Dendritic cell treated with granulocyte-macrophage colony-stimulating factor and Interleukin-4, amounts not matched to agents 40 ng/mL and 50 ng/mL, for 4 days (primary cell): ENCODE data around the gene SNED1.

Experiments
- H3K27ac Mint-ChIP-seq: one replicate; pipeline ENCODE4 v1.8.0; 2022; ENCODE audit warnings: mild to moderate bottlenecking, mixed read lengths
- H3K27me3 Mint-ChIP-seq: one replicate; pipeline ENCODE4 v1.8.0; 2022; ENCODE audit warnings: mild to moderate bottlenecking, mixed read lengths
- H3K36me3 Mint-ChIP-seq: one replicate; pipeline ENCODE4 v1.8.0; 2022; ENCODE audit warnings: low read depth, mixed read lengths
- H3K4me1 Mint-ChIP-seq: one replicate; pipeline ENCODE4 v1.8.0; 2022; ENCODE audit warnings: low read depth, mixed read lengths
- H3K4me3 Mint-ChIP-seq: one replicate; pipeline ENCODE4 v1.8.0; 2022; ENCODE audit warnings: mild to moderate bottlenecking, moderate library complexity, mixed read lengths
- H3K9me3 Mint-ChIP-seq: one replicate; pipeline ENCODE4 v1.8.0; 2022; ENCODE audit warnings: mixed read lengths
- intact Hi-C: fragments of 100-400 bp; cut with micrococcal nuclease; formaldehyde crosslinking; loops from one replicate; pipeline ENCODE4 v1.15.0; 2022

Gene SNED1

GRCh38 chr2:241068136-241068941 lies 69.9 kb downstream of the SNED1 start:
- H3K4me3 Mint-ChIP-seq = no peak overlapping the region
- H3K27me3 Mint-ChIP-seq = peaks cover 10% of the 10 kb centered on the region
- H3K27ac Mint-ChIP-seq = no peak overlapping the region
- intact Hi-C loops = no loop called here
- H3K36me3 Mint-ChIP-seq = no peaks in the 10 kb centered on the region
- H3K9me3 Mint-ChIP-seq = no peaks in the 10 kb centered on the region
- H3K4me1 Mint-ChIP-seq = peaks cover 7% of the 10 kb centered on the region

- peaks cover 2% of the 10 kb centered on the region for H3K36me3 Mint-ChIP-seq
- no peaks in the 10 kb centered on the region for H3K9me3 Mint-ChIP-seq
- peaks cover 2% of the 10 kb centered on the region for H3K4me1 Mint-ChIP-seq
- H3K4me3 Mint-ChIP-seq = no peak overlapping the region
- peaks cover 3% of the 10 kb centered on the region for H3K27me3 Mint-ChIP-seq
- H3K27ac Mint-ChIP-seq = no peak overlapping the region
- intact Hi-C loops = no loop called here
Observed at GRCh38 chr2:241068942-241069810, 70.8 kb downstream of the SNED1 start.

- Mint-ChIP-seq H3K27me3 (no peaks in the 10 kb centered on the region), H3K27ac (no peak overlapping the region), H3K36me3 (peaks cover 9% of the 10 kb centered on the region), H3K4me1 (no peaks in the 10 kb centered on the region), H3K9me3 (no peaks in the 10 kb centered on the region), H3K4me3 (no peak overlapping the region)
- intact Hi-C loops = loop anchor here (10.0 kb wide), 1 partner anchor 215 kb away; no protein-coding TSS in a partner anchor
Observed at GRCh38 chr2:241069821-241070281, 71.4 kb downstream of the SNED1 start.

GRCh38 chr2:241070361-241070760 lies 71.9 kb downstream of the SNED1 start:
- intact Hi-C loops = loop anchor here (10.0 kb wide), 1 partner anchor 216 kb away; no protein-coding TSS in a partner anchor
- Mint-ChIP-seq H3K4me3 (no peak overlapping the region), H3K27ac (no peak overlapping the region)

GRCh38 chr2:241070811-241071676 lies 72.6 kb downstream of the SNED1 start:
- Mint-ChIP-seq H3K4me3 (no peak overlapping the region), H3K27ac (no peak overlapping the region), H3K27me3 (no peaks in the 10 kb centered on the region), H3K9me3 (no peaks in the 10 kb centered on the region), H3K36me3 (peaks cover 21% of the 10 kb centered on the region), H3K4me1 (no peaks in the 10 kb centered on the region)
- intact Hi-C loops = loop anchor here (10.0 kb wide), 1 partner anchor 216 kb away; no protein-coding TSS in a partner anchor

More at GRCh38 chr2:241070361-241070760, 71.9 kb downstream of the SNED1 start:
- Mint-ChIP-seq H3K36me3 (peaks cover 14% of the 10 kb centered on the region), H3K27me3 (no peaks in the 10 kb centered on the region), H3K4me1 (no peaks in the 10 kb centered on the region), H3K9me3 (no peaks in the 10 kb centered on the region)

GRCh38 chr2:241071677-241072111 lies 73.3 kb downstream of the SNED1 start:
- Mint-ChIP-seq H3K36me3 (peaks cover 21% of the 10 kb centered on the region), H3K4me3 (no peak overlapping the region), H3K27me3 (no peaks in the 10 kb centered on the region), H3K4me1 (no peaks in the 10 kb centered on the region), H3K9me3 (no peaks in the 10 kb centered on the region), H3K27ac (no peak overlapping the region)
- intact Hi-C loops = loop anchor here (10.0 kb wide), 1 partner anchor 217 kb away; no protein-coding TSS in a partner anchor

GRCh38 chr2:241072151-241072550 lies 73.7 kb downstream of the SNED1 start:
- Mint-ChIP-seq H3K9me3 (no peaks in the 10 kb centered on the region), H3K4me3 (no peak overlapping the region), H3K27ac (no peak overlapping the region), H3K27me3 (no peaks in the 10 kb centered on the region), H3K4me1 (no peaks in the 10 kb centered on the region), H3K36me3 (peaks cover 21% of the 10 kb centered on the region)
- intact Hi-C loops = loop anchor here (10.0 kb wide), 1 partner anchor 217 kb away; no protein-coding TSS in a partner anchor

GRCh38 chr2:241072553-241073165 lies 74.2 kb downstream of the SNED1 start:
- Mint-ChIP-seq H3K4me1 (no peaks in the 10 kb centered on the region), H3K27ac (no peak overlapping the region), H3K36me3 (peaks cover 26% of the 10 kb centered on the region), H3K4me3 (no peak overlapping the region), H3K27me3 (no peaks in the 10 kb centered on the region), H3K9me3 (no peaks in the 10 kb centered on the region)
- intact Hi-C loops = loop anchor here (10.0 kb wide), 1 partner anchor 218 kb away; no protein-coding TSS in a partner anchor

- no peaks in the 10 kb centered on the region for H3K9me3 Mint-ChIP-seq
- H3K4me1 Mint-ChIP-seq = no peaks in the 10 kb centered on the region
- H3K27ac Mint-ChIP-seq = no peak overlapping the region
- intact Hi-C loops = loop anchor here (10.0 kb wide), 1 partner anchor 219 kb away; no protein-coding TSS in a partner anchor
- no peaks in the 10 kb centered on the region for H3K27me3 Mint-ChIP-seq
- H3K4me3 Mint-ChIP-seq = no peak overlapping the region
- H3K36me3 Mint-ChIP-seq = peaks cover 26% of the 10 kb centered on the region
Observed at GRCh38 chr2:241073166-241074064, 75.0 kb downstream of the SNED1 start.

GRCh38 chr2:241074065-241074818 lies 75.8 kb downstream of the SNED1 start:
- no peaks in the 10 kb centered on the region for H3K27me3 Mint-ChIP-seq
- H3K9me3 Mint-ChIP-seq = no peaks in the 10 kb centered on the region
- intact Hi-C loops = loop anchor here (10.0 kb wide), 1 partner anchor 219 kb away; no protein-coding TSS in a partner anchor
- no peak overlapping the region for H3K27ac Mint-ChIP-seq
- H3K36me3 Mint-ChIP-seq = peaks cover 26% of the 10 kb centered on the region
- H3K4me3 Mint-ChIP-seq = no peak overlapping the region
- no peaks in the 10 kb centered on the region for H3K4me1 Mint-ChIP-seq

- intact Hi-C loops = loop anchor here (10.0 kb wide), 1 partner anchor 220 kb away; no protein-coding TSS in a partner anchor
- no peak overlapping the region for H3K4me3 Mint-ChIP-seq
- no peaks in the 10 kb centered on the region for H3K4me1 Mint-ChIP-seq
- no peak overlapping the region for H3K27ac Mint-ChIP-seq
- peaks cover 26% of the 10 kb centered on the region for H3K36me3 Mint-ChIP-seq
- H3K27me3 Mint-ChIP-seq = no peaks in the 10 kb centered on the region
- no peaks in the 10 kb centered on the region for H3K9me3 Mint-ChIP-seq
Observed at GRCh38 chr2:241074901-241075540, 76.6 kb downstream of the SNED1 start.
